ENCODE results near the gene XK.
"Not testable (repeated sequence)": the region's sequence is repeated elsewhere in the genome, so short reads cannot be mapped to it uniquely, and the experiment has no call there.

Gene XK, protein sequence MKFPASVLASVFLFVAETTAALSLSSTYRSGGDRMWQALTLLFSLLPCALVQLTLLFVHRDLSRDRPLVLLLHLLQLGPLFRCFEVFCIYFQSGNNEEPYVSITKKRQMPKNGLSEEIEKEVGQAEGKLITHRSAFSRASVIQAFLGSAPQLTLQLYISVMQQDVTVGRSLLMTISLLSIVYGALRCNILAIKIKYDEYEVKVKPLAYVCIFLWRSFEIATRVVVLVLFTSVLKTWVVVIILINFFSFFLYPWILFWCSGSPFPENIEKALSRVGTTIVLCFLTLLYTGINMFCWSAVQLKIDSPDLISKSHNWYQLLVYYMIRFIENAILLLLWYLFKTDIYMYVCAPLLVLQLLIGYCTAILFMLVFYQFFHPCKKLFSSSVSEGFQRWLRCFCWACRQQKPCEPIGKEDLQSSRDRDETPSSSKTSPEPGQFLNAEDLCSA

DNA sequence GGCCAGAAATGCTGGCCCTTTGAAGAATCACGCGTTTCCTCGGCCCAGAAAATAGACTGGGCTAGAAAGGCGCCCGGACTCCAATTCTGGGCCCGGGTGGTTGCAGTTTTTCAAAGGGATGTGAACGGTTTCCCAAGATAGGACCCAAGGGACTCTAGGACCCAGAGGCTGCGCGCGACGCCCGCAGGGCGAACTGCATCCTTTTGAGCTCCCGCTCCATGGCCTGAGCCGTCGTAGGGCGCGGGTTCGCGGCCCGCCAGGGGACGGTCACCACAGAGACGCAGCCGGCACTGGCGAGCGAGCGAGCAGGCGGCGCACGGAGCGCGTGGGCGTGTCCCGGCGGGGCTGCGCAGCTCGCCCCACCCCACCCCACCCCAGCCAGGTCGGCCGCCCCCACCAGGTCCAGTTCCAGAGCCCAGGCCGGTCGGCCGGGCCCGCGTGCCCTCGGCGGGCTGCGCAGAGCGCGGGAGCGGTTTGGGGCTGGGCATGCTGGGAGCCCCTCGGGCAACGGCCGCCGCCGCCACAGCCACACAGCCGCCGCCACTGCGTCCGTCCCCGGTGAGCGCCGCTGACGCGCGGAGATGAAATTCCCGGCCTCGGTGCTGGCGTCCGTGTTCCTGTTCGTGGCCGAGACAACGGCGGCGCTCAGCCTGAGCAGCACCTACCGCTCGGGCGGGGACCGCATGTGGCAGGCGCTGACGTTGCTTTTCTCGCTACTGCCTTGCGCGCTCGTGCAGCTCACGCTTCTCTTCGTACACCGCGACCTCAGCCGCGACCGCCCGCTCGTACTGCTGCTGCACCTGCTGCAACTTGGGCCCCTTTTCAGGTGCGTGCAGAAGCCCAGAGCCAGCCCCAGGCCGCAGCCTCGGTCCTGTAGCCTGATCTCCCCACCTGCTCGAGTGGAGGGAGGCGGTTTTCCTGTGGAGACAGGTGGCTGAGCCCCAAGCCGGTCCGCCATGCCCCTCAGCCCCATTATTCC lies at the start of gene XK:
TSS of gene XK (plus strand) at position 411 of the 979 bp plus-strand sequence. CDS start at position 582, 171 bp downstream.
- peak; percentile 19 for DNase-seq

DNA sequence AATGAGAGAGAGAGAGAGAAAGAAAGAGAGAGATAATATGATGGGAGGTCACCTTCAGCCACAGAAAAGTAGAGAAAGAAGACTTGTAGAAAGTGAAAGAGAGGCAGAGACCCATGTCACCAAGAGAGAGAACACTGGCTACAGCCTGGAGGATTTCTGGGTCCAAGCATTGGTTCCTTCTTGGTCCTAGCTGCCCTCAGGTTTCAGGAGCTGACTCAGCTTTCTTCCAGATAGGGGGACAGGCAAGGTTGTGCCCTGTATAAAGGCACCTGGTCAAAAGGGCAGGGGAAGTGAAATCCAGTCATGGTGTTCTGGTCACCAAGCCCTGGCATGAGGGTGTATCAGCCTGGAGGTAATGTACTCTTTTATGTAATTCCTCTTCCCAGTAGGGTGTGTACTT lies 47.5 kb upstream of the XK start:
- no peak for DNase-seq

DNA sequence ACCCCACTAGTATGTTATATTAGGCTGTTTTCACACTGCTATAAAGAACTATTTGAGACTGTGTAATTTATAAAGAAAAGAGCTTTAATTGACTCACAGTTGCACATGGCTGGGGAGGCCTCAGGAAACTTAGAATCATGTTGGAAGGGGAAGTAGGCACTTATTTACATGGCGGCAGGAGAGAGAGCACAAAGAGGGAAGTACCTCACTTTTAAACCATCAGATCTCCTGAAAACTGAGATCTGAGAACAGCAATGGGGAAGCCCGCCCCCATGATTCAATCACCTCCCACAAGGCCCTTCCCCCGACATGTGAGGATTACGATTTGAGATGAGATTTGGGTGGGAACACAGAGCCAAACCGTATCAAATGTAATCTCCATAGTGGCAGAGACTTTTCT lies 45.4 kb upstream of the XK start:
- no peak for DNase-seq

DNA sequence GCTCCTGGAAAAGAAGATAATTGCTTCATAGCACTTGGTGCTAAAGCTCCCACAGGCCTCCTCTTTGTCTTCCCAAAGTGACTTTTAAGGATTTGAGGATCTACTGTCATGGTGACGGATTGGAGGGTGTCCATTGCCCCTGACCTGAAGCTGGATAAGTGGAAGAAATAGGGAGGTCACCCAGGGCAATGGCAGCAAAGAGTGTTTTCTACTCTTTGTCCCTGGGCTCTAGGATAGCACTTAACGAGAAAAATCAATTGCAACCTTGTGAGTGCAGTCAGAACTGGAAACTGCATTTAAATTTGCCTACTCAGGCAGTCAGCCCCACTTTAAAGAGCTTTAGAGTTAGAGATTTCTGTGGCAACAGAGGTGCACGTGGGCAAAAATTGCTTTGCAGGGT lies 43.7 kb upstream of the XK start:
- no peak for DNase-seq

DNA sequence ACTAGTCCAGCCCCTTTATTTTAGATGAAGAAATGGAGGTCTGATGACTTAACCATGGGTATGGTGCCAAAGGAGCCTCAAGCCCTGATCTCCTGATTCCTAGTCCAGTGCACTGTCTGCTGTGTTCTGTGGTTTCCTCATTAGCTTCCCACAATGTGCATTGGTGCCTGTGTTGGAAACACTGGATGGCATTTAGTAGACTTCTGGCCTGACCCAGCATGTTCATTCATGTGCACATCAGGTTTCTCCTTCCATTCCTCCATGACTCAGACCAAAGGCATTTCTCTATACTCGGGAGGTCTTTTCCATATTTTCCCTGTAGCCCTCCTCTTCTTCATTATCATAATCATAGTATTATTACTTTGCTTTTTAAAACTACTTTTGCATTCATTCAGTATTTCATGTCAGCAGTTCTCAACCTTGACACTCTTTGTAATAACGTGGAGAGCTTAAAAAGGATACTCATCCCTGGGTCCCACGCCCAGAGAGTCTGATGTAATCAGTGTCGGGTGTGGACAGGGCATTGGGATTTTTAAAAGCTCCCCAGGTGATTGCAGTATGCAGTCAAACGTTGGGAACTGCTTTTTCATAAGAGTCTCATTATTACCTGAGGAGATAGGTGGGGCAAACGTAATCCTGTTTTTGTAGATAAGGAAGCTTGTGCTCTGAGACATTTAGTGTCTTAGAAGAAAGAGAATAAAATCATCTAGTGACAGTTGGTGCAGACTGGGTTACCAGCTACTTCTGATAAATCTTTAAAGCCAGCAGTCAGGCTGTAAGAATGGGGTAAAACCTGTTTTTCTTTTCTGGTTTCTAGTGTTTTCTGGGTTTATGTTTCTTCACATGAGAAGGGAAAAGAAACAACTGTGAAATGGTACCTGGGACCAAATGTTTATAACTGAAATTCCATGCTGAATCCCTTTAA lies 40.9 kb upstream of the XK start:
- no peak for DNase-seq

DNA sequence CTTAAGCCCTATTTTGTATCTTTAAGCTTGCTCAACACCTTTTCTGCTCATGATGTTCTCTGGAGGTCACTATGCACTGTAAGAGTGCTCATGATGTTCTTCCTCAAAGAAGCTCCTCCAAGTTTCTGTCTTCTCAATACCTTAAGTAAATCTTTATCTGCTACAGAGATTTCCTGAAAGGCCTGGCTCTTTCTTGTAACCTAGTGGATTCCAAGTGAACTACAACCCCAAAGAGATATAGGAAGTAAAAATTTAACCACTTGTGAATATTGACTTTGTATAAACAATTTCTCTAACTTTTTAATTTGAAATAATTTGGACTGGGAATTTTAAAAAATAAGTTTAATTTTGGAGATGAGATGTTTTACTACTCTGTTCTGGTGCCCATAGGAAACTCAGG lies 39.3 kb upstream of the XK start:
- DNase-seq, result no peak

DNA sequence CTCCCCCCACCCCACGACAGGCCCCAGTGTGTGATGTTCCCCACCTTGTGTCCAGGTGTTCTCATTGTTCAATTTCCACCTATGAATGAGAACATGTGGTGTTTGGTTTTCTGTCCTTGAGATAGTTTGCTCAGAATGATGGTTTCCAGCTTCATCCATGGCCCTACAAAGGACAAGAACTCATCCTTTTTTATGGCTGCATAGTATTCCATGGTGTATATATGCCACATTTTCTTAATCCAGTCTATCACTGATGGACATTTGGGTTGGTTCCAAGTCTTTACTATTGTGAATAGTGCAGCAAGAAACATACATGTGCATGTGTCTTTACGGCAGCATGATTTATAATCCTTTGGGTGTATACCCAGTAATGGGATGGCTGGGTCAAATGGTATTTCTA lies 34.7 kb upstream of the XK start:
- DNase-seq, result not testable (repeated sequence)

DNA sequence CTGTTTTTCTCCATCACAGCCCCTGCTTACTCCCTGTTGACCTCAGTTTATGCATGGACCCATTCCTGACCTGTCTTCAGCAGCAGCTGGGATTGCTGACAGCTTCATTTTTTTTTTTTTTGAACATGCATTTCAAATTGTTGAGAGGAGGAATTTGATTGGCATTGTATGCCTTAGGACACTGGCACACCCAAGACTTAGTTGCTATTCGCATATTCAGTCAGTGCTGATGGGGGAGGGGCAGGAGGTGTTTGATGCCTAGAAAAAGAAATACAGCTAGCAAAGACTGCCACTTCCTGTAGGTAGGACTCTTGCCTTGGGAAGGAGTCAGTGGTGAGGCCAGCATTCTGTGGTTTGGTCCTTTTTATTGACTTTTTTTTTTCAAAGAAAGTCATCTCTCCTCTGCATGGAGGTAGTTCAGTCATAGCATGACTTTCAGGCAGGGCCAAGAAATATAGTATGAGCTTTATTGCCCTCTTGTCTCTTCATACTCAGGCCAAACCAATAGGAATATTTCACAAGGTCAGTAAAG lies 33.6 kb upstream of the XK start:
- no peak for DNase-seq

DNA sequence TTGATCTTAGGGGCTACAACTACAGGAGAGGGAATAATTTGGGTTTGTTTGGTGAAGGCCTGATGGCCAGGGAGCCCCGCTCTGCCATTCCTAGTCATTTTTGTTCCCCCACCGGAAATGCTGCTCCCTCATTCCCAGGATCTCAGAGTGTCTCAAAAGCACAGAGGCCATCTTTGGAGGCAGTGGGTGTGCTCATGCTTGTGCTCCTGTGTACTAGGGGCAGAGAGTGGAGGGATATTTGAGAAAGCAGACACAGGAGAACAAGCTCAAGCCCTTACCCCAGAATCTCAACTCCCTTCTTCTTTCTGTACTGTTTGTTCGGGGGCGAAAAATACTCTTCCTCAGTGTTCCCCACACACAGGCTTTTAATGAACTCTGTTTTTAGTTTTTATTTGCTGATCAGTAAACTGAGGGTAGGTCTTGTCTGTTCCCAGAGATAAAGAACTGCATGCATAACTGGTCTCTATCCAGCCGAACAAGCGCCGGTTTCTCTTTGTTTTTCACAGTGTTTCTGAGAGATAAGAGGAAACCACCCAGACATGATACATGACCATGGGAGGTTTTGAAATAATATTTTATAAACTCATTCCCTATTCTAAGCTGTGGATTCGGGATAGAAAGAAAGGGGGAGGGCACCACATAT lies 32.9 kb upstream of the XK start:
- DNase-seq, result no peak

DNA sequence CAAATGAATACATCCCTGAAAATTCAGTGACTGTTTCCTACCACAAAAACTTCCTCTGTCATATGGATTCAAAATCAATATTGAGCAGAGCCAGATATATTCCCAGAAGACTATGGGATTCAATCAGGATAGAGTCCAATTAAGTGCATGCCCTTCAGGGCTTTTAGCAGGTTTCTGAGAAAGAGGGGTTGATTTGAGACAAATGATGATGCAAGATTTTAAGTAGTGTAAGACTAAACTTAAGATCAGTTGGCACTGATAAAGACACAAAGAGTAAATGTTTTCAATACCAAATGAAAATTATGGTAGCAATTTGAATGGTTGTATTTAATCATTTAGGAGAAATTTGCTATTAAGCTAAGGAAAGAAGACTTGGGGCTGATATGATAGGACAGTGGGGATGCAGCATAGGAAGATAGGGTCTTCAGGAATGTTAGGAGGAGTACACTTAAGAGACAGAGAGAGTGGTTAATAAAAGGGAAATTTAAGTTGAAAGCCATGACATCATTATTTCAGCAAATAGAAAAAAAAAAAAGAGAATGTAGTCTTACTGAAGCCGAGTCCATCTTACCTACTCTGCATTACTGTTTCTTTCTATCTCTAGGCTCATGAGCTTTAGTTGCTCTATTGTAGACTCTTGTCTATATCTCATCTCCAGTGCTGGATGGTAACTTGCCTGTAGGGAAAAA lies 32.0 kb upstream of the XK start:
- DNase-seq, result no peak

DNA sequence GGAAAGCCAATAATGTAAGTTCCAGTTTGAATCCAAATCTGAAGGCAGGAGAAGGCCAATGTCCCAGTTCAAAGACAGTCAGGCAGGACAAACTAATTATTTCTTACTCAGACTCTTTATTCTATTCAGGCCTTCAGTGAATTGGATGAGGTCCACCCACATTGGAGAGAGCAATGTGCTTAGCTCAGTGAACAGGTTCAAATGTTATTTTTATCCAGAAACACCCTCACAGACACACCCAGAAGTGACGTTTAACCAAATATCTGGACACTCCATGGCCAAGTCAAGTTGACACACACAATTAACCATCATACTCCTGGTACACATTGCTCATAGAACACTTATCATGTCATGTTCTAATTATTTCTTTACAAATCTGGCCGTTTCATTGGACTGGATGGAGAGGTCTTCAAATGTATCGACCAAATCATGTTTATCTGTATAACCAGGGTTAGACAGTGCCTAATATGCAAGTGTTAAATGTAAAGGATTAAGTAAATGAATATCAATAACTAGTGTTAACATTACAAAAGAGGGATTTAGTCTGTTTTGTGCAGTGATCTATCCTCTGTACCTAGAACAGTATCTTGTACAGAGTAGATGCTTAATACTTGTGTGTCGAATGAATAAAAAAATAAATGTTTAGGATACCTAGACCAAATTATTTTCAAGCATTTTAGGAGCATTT lies 27.1 kb upstream of the XK start:
- DNase-seq, result no peak

DNA sequence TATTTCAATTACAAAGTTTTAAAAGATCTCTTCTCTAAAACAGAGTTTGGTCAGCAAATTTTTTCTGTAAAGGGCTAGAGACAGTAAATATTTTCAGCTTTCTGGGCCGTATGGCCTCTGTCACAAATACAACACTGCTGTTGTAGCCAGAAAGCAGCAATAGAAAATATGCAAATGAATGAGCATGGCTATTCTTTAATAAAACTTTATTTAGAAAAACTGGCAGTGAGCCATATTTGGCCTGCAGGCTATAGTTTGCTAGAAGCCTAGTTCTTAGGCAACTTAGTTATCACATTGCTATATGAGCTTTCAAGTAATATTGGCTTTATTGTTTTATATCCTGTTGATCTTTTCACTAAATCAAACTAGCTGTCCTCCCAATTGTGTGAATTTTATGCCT lies 26.5 kb upstream of the XK start:
- no peak for DNase-seq

DNA sequence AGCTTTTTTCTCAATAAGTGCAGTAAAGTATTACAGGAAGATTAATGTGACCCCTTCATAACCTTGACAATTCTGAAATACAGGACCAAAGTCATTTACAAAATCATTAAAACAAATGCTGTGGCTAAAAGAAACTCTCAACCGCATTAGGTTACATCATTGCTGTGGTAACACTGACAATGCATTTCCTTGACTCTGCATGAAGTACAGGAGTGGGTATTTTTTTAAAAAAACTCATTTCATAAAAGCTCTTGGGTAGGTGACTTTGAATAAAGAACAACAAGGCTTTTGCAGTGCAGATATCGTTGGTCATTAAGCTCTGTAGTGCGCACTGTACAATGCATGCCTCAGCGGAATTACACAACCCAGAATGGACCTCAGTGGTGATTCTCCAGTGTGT lies 23.4 kb upstream of the XK start:
- DNase-seq, result no peak

DNA sequence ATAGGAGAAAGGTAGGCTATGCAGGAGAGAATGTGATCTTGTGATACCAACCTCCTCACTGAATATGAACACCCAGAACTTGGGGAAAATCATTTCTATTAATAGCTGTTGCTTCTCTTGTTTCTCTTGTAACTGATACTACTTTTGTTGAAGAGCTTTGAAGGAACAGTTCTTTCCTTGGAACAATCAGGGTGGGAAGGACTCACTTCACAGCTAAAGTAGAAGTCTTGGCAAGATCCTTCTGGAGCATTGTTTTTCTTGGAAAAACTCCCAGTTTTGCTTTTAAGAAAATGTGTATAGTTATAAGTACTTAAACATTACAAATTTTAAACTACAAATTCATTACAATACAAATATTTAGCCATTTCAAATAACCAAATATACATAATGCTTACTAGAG lies 19.1 kb upstream of the XK start:
- DNase-seq, result no peak

DNA sequence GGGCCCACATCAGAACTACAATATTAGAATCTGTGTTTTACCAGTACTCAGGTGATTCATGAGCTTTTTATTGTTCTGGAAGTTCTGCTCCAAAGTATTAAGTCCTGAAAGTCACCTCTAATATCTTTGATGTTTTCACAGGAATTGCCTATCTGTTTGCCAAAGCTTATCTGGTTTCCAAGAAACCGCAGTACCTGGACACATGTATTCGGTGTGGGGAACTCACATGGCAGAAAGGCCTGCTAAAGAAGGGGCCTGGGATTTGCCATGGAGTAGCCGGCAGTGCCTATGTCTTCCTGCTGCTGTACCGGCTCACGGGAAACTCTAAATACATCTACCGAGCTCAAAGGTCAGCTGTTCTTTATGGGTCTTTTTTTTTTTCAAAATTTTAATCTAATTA lies 18.4 kb upstream of the XK start:
- no peak for DNase-seq

DNA sequence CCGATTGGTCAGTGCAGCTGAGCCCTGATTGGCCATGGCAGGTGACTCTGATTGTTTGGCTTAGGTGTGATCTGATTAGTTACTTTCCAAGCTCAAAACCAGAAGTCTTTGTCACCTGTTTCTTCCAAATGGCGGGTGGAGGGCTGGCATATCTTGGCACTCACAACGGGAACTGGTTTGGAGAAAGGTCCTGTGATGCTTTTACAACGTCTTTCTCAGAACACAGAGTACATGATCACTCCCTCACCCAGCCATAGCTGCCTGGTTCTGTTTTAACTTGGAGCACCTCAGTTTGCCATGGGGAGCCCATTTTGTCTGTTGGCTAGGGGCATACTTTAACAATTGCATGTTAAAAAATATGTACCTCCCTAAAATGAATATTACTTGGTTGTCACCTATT lies 13.0 kb upstream of the XK start:
- no peak for DNase-seq

DNA sequence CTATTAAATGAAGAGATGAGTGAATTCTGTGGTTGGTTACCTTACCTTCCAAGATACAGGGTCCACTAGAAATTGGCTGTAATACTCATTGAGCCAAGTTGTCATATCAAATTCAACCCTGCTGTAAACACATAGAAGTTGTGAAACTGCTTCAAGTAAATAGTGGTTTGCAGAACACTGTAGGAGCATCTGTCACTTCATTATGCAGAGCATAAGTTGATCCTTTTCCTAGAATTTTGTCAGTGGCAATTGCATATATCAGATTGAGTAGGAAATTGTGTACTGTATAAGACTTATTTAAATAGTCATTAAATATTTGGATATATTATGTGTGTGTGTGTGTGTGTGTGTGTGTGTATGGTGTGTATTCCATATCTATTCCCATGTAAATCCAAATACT lies 8.8 kb upstream of the XK start:
- no peak for DNase-seq

DNA sequence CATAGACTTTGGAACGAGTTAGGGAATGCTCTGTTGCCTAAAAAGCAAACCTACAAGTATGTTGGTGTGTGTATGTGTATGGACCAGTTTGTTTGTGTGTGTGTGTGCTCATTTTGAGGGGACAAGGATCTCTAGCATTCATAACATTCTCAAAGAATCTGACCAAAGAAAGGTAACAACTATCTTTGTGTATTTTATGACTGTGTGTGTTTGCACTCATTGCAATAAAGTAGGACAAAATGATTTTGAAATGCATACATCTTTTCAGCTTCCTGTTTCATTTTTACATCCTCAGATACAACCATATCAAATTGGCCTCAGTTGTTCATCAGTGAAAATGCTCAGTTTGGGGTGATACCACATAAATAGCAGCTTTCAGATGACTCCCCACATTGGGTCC lies 8.3 kb upstream of the XK start:
- DNase-seq, result no peak

DNA sequence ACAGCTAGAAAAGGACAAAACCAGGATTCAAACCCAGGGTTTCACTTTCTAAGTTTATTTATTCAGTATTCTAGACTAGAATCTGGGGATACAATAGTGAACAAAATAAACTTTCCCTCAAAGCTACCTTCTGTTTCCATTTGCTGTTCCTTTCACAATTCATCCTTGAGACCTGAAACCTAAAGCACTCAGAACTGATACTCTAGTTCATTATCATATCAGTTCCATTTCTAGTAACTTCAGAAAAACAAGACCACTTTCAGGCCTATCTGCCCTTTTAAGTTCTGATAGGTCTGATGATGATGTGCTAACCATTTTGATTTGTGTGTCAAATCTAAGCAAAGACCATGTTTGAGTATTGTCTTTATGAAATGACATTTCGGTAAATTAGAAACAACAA lies 7.8 kb upstream of the XK start:
- DNase-seq, result no peak

DNA sequence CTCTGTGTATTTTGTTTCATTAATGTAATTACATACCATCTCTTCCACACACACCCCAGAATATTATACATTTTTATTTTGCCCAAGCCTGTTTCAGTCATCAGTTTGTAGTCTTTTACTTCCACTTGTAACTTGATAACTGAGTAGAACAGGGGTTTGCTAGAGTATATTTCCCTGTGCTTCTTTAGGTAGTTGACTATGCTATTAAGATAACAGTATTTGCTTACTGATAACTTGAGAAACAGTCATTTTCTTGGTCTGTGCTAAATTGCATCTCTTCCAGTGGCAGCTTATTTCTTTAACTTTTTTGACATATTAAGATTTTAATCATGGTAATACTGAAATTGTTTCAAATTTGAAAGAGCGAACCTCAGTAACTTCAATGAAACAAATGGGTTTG lies 7.0 kb upstream of the XK start:
- no peak for DNase-seq

DNA sequence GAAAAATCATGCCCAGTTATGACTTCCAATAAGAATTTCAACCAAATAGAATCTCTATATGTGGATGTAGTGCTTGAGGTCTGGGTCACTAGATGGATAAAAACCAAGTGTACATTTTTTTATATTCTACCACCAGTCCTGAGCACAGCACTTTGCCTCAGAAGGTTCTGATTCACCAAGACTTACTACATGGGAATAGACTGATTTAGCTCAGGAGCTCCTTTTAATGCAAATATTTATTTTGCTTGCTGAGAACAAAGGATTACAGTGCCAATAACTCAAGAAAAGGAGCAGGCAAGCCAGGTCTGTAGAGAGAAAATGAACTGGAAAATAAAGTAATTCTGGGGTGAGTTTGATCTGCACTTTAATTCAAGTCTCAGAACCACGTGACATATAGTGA lies 6.4 kb upstream of the XK start:
- no peak for DNase-seq
